H1 (cell line): ENCODE results near the gene CRYM. TPM values are rescaled to one million over a fixed set of nuclear protein-coding genes. Genes with fewer than 3 reads are reported as not detected.

ENCODE experiments used
- GABPA ChIP-seq: IDR thresholded peaks from 2 replicates; pipeline ENCODE4 v1.6.1; 2011; ENCODE audit warnings: mild to moderate bottlenecking, low read length, moderate library complexity, borderline replicate concordance; ENCODE audit not compliant: insufficient read depth
- KDM1A ChIP-seq: fragments of 200-600, 300-600 bp; sonication (generic); IDR thresholded peaks from 2 replicates; pipeline ENCODE4 v1.7.1; 2016; ENCODE audit warnings: mild to moderate bottlenecking, low read length, borderline replicate concordance
- polyA plus RNA-seq, 7 experiments: library from polyadenylated mRNA; depleted of rRNA in 3 of 7; stranded (reverse) in 5 of 7; unstranded in 2 of 7; fragments of >200 nt in 5 of 7; fragments of 200-250 nt in 2 of 7; gene quantifications; 1 replicate in 5 of 7; 2 replicates in 1 of 7; 4 replicates in 1 of 7; pipeline versions ENCODE4 v1.2.1 to v1.2.3, GENCODE V29; 2011 to 2013; ENCODE audit warnings: missing spikeins in 2 of 7, mixed read lengths in 2 of 7
- total RNA-seq: library from RNA; stranded (reverse); fragmentation: NEBNext Ultra II Directional; extraction: Animal tissue kit (Norgen Biotek cat#: 25700); gene quantifications from 2 replicates; pipeline ENCODE4 v1.2.1, GENCODE V29; 2021

CRYM gene
- total and polyA plus RNA-seq, 2 of the 8 experiments (the other 6 are each of a cell fraction or from before 2014, with no cell fraction given): 12.9 to 40.4 TPM

DNA sequence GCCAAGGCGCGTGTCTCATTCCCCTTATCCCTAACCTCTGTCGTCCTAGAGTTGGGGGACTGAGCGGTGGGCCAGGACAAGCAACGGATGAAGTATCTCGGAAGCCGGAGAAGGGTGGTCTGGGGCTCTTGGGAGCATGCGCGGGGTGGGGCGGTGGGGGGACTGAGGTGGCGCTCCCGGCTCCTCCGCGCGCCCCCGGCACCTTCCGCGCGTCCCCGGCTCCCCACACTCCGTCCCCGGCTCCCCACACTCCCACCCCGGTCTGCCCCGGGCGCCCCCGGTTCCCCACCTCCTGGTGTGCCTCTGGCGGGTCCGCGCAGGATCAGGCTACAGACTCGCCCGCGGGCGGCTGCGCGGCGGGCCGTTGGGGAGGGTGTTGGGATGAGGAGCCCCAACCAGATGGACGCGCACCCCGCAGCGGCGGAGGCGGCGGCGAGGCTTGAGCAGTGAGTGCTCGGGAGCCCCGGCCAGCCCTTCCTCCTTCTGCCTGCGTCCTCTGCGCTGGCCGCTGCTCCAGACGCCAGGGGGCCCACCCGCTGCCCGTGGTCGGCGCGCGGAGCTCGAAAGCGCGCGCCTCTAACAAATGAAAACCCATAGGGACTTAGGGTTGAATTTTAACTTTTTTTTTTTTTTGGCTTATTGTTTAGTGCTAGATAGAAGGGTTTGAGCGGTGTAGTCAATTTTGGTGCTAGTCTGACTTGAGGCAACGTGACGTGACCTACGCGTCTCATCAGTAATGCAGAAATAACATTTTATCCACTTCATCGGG, 5.6 kb upstream of the CRYM start (continued):
- TF ChIP-seq GABPA: no peak
- 0 out of 2 replicates have a peak, but pooled peaks have one; percentile 37 for TF ChIP-seq KDM1A
